NCI-H2196 (cell line): ENCODE measurements around the gene POMP.

ENCODE experiments used
- DNase-seq: peaks from one replicate; lab custom pipeline; 2025; ENCODE audit not compliant: unreplicated experiment; lab: John Stamatoyannopoulos, UW

Gene POMP, protein sequence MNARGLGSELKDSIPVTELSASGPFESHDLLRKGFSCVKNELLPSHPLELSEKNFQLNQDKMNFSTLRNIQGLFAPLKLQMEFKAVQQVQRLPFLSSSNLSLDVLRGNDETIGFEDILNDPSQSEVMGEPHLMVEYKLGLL

DNA sequence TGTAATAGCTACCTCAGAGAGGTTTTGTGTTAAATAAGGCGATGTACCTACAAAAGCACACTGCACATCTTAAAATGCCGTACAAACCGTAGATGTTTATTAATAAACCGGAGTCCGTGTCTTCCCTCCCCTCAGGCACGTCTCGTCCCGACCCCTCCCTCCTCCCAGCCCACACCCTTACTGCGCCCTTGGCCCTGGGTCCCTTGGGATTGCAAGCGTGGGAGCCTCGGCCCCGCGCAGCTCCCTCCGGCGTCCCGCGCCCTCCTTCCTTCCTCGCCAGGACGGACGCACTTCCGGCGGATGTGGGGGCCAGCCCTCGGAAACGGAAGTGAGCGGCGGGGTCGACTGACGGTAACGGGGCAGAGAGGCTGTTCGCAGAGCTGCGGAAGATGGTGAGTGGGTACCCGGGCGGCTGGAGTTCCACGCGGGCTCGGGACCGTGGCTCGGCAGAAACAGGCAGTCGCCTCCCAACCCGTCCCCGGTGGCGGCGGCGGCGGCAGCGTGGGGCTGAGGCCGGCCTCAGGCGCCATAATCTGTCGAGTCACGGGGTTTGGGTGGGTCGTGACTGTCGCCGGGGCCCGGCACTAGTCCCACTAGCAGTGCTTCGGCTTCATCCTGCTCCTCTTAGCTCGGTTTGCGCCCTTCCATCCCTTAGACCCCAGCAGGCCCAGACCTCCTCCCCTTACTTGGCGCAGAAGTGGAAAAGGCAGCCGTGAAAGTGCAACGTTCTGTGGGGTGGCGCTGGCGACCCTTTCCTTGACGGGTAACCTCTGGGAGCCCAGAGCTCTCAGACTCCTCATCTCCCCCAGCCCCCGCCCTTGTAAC lies at the start of gene POMP:
Gene POMP, plus strand, starts transcription at position 335 of the 825 bp plus-strand sequence. Its CDS starts 55 bp downstream, at position 390.
- peak; percentile 72 for DNase-seq

DNA sequence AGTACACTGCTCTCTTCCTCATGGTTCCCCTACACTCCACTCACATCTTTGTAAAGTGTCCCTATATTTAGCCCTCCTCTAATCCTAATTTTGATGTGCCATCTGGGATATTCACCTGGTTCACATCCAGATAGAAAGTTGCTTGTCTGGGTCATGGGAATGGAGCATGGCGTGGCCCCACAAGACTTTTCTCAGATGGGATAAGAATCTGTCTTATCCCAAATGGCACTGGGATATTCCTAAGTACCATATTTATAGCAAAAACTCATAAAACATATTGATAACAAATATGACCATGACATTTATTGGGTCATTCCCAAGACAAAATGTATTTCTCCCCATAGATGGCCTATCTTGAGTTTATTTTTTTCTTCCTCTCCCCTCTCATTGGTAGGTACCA lies 49.5 kb upstream of the POMP start:
- no peak for DNase-seq

DNA sequence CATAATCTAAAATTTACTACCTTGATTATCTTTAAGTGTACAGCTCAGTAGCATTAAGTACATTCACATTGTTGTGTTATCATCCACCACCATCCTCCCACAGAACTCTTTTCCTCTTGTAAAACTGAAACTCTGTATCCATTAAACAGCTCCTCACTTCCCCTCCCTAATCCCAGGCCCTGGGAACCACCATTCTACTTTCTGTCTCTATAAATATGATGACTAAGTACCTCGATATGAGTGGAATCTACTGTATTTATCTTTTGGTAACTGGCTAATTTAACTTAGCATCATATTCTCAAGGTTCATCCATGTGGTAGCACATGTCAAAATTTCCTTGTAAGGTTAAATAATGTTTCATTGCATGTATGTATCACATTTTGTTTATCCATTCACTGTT lies 49.0 kb upstream of the POMP start:
- DNase-seq, result no peak

DNA sequence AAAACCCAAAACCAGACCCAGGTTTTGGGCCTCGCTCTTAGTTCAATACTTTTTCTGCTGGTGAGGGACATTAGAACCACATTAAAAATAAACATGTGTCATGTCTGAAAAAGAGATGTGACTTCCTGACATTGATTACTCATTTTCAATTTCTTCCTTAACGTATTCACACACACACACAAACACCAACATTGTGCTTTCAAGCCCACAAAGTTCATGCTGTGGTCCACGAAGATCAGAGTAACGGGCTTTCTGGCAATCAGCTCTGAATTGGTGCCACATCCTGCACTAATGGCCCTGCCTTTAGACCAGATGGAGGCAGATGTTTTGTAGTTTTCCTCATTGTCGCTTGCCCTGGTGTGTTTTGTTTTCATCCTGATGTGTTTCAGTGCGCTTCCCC lies 47.9 kb upstream of the POMP start:
- no peak for DNase-seq

DNA sequence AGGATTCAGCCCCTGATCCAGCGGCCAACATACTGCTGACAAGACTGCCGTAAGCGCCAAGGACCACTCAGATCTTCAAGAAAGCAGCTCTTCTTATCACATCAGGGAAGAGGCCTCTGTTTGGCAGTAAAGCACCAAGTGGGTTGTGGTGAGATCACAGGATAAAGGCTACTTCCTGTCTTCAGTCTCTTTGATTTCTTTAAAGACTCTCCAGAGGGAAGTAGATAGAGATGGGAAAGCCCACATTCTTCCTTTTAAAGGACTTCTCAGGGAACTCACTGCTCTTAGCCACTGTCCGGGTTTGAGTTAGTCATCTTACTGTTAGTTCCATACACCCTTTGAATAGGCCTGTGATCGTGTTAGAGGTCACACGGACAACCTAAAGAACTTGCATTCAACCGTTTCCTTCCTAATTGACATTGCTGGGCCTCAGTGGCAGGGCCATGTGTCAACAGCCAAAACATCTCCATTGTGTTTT lies 47.2 kb upstream of the POMP start:
- no peak for DNase-seq

DNA sequence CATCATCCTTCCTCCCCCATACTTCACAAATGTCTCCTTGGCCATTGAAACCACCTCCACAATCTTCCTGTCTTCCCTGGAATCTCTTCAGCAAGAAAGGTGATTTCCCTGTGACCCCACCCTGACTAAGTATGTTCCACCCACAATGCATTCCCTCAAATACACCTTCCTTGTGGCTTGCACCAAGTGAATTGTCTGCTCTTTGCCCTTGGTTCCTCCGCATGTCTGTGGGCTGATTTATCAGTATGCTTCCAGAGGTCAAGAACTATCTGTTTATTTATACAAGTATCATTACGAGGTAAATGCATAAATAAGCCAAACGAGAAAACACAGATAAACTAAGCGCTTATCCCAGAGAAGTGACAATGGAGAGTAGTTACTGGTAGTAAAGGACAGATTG lies 45.4 kb upstream of the POMP start:
- DNase-seq, result no peak

DNA sequence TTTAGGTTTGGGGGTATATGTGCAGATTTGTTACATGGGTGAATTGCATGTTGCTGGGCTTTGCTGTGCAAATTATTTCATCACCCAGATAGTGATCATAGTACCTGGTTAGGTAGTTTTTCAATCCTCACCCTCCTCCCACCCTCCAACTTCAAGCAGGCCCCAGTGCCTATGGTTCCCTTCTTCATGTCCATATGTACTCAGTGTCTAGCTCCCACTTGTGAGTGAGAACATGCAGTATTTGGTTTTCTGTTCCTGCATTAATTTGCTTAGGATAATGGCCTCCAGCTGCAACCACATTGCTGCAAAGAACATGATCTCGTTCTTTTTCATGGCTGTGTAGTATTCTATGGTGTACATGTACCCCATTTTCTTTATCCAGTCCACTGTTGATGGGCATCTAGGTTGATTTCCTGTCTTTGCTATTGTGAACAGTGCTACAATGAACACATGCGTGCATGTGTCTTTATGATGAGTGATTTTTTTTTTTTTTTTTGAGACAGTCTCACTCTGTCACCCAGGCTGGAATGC lies 42.9 kb upstream of the POMP start:
- DNase-seq, result no peak

DNA sequence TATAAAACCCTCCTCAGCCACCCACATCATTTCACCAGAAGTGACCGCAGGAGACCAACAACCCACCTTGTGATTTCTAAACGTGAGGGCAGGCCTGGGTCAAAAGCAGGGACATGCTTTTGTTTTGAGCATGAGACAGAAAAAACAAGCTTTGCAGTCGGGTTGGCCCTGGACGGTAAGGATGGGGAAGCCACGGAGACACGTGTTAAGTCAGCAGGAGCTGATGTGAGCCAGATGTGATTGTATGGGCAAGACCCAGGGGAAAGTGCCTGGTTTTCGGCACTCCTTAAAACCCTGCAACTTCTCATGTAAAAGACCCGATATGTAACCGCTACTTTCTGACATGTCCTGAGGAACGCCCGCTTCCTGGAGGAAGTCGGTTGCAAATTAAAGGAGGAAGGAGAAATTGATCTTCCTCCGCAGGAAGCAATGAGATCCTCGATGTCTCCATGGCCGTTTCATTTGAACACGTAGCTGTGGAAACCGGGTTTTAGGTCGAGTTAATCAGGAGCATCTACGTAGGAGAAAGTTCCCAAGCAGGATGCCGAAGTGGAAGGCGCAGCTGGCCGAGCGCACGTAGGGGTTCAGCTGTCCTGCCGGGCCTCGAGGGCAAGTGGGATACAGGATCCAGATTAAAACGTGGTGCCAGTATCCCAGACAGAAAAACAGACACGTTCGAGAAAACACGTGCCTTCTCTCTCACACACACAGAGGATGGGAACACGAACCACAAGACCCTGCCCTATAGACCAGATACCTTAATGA lies 40.5 kb upstream of the POMP start:
- DNase-seq, result no peak

DNA sequence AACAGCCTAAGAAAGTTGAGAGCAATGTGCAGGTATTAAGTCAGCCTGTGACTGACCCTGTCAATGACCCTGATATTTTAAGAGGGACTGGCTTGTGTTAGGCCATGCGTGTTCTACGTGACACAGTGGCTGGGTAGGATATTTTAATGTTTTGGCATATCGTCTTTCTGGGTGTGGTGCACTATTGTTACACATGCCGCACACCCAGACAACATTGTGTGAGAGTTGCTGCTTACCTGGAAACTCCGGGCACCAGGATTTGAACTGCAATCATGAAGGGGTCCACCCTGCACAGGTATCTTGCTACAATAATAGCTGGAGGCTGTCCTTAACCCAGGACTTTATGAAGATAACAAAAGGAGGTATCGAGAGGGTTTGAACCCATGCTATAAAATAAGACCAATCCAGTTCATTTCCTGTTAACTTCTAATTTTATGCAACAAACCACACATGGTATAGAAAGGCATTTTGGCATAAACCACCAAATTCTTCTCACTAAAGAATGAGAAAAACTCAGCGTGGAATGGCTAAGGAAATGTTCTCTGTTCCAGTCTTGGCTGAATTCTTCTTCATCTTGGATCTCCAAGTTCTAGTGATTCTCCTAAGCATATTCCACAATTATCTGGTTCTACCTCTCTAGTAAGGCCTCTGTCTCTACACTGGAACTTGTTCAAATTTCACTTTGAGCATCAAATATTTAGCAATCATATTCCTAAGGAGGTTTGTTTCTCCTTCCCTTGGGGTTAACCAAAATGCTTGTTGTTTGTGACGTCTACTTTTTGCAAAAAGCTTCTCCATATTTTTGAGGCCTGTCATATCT lies 38.7 kb upstream of the POMP start:
- no peak for DNase-seq

DNA sequence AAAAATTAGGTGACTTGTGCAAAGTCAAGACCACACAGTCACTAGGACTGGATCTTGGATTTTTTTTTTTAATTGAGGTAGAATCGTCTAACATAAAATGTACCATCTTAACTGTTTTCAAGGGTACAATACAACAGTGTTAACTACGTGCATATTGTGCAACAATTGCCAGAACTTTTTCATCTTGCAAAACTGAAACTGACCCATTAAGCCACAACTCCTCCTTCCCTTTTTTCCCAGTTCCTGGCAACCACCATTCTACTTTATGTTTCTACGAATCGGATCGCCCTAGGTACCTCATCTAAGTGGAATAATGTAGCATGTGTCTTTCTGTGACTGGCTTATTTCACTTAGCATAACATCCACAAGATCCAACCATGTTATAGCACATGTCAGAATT lies 37.5 kb upstream of the POMP start:
- DNase-seq, result no peak

DNA sequence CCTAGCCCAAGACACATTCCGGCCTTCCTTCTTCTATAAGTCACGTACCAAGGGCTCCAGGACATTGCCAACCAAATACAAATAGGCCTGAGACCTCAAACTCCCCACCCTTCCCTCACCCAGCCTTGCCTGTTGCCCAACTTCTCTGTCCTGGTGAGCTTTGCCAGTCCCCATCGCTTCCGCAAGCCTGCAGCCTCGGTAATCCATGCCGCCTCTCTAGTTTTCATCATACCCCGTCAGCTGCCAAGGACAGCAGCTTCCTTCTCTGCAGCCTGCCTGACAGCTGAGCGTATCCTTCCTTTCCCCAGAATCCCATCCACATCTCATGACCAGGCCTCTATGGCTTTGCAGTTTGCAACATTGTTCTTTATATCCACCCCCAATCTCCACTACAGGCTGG lies 36.6 kb upstream of the POMP start:
- no peak for DNase-seq

DNA sequence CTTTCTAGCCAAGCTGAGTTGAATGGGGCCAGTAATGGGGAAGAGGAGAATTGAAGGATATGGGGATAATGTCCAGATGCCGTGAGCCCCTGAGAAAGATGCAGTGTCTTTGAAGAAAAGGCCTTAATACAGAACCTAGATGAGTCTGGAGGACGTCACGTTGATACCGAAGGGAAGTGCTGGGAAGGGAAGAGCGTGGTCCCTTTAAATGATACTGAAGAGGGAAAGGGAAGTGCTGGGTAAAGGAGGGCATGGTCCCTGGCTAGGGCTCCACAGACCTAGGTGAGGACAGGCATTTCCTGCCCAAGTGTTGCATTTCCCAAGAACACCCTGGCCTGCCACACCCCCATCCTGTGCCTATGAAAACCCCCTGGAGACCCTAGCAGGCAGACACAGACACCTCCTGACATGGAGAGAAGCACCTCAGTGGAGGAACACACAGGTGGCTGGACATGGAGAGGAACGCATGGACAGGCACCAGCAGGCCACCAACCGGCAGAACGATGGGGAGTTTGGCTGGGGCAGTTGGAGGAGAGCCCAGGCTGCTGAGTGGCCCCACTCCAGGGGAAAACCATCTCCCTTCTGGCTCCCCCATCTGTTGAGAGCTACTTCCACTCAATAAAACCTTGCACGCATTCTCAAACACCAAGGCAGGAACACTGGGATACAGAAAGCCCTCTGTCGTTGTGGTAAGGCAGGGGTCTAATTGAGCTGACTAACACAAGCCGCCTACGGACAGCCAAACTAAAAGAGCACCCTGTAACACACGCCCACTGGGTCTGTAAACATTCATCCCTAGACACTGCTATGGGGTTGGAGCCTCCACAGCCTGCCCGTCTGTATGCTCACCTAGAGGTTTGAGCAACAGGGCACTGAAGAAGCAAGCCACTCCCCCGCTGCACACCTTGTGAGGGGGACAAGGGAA lies 34.9 kb upstream of the POMP start:
- DNase-seq, result no peak

DNA sequence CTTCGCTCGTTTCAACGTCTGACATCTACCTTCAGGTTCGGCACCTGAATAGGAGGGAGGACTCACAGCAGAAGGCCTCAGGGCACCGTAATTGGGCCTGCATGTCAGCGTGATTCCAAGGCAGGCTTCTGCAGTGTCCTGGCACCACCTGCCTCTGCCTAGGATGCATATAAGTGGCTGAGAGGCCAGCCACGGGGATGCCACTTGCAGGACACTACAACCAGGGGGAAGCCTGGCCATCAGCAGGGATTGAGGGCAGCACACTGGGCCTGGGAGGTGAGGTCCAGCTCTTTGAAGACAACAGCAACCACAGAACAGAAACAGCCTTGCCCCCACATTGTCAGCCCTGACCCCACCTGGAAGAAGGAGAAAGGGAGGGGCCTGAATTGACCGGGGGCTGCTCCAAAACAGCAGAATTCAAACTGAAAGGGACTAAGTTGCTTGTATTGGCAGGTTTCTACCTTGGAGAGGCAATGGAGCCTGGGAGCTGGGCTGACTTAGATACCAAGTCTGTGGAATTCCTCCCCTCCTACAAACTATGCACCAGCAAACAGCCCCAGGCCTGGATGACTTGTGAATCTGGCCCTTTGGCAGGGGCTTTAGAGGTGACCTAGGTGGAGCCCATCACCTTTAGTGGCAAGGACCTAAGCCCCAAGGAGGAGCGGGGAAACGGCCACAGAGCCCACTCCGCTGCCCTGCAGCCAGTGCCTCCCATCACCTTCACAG lies 34.1 kb upstream of the POMP start:
- no peak for DNase-seq

DNA sequence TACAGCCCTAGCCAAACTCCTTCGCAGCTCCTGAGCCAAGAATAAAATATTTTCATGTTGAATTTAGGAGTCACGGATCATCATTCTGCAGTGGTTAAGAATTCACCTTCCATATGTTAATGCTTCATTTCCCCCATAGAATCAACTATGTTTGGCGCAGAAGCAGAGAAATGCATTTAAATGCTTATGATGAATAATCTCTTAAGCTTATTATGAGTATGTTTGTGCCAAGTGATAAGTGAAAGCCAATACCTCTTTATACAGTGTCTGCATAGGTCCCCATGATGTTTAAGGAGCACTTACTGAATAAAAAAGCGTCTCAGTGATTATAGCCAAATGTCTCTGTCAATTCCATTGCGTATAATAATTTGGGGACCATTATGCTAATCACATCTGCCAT lies 32.7 kb upstream of the POMP start:
- no peak for DNase-seq

DNA sequence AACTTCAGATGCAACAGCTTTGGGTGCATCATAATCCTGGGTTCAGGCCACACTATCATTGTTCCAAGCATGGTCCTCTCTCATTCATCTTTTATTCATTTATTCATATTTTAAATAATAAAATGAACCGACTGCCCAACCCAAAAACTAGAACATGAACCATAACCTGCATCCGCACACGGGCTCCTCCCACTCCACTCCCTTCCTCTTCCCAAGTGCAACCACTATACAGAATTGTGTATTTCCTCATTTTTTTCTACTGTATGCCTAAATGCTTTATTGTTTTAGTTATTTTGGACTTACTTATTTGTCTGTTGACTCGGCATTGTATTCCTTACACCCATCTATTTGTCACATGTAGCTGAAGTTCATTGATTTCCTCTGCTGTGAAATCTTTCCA lies 30.7 kb upstream of the POMP start:
- no peak for DNase-seq

DNA sequence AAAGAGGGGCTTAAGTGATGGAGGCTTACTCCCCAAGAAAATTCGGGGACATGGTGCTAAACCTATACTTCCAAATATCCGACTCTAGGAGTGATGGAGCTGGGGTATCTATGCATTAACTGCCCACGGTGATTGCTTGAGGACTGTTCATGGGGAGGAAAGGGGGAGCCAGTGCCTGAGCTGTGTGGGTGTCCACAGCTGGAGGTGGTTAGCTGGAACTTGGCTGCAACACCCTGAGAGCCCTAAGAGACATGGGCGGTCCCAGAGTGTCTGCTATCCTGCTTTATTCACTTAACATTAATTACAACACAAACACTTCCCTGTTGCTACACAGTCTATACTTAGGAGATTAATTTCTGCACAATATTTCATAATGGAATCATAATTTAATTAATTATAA lies 28.1 kb upstream of the POMP start:
- DNase-seq, result no peak

DNA sequence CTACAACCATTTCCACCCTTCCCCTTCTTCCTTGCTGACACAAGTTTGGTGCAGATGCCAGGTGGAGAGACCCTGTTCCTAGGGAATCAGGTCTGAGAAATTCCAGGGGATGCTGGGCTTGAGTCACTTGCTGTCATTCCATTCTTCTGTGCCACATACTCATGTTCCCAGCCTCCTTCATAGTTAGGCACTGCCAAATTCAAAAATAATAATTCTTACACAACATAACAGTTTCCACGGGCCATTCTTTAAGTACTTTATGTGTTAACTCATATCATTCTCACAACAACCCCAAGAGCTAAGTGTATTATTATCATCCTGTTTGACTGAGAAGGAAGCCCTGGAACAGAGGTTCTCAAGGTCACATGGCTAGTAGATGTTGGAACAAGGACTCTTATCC lies 27.1 kb upstream of the POMP start:
- DNase-seq, result no peak

DNA sequence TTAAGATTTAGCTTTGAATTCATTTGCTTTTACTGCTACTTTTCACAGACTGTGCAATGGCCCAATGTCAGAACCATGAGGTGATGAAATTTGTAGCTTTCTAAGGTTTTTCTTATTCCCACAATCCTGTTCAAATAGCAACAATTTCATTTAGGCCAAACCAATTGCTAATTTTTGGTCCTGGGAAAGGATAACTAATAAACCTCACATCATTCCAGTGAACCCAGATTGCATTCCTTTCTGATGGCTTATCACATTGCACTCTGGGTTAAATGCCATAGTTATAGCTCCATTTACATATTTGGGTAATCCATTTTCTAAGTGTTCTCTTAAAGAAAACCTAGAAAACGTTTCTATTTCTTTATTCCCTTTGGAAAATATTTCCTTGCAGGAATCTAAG lies 22.9 kb upstream of the POMP start:
- DNase-seq, result no peak

DNA sequence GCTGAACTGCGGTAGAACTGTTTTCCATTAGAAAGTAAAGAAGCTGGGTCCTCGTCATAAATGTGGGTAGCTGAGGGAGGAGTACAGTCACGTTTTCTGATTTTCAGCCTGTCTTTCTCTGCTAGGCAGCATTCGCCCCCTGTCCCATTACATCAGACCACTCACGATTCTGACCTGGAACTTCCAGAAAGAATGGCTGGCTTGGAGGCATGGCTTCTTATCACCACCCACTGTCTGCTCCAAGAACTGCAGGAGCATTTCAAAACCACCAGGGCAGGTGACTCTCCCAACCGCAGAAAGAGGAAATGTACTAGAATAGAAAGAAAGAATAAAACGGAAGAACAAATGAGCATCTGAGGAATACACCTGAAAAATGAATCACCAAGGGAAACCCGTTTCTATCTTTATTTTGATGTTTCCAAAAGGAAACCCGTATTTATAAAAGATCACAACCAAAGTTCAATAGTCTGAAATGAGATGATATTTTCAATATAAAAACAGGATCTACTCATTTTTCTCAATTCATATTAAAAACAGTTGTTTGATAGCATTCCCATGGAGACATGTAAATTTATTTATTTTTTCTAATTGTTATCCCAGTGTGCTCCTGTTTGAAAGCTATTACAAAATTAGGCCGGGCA lies 22.1 kb upstream of the POMP start:
- DNase-seq, result peak; percentile 23
